Measurements from ENCODE around the gene SCN9A.
"Not testable (repeated sequence)": the region's sequence is repeated elsewhere in the genome, so short reads cannot be mapped to it uniquely, and the experiment has no call there.

Gene SCN9A

GRCh38 chr2:166375736-166376487 lies at the start of gene SCN9A:
Gene SCN9A (minus strand): TSS chr2:166375944. CDS start chr2:166311756, 64,188 bp downstream.
- peak; percentile 14 for DNase-seq

- no peak for DNase-seq
These were observed 49.1 kb upstream of the SCN9A start for GRCh38 chr2:166424841-166425240.

GRCh38 chr2:166419616-166419934 lies 43.8 kb upstream of the SCN9A start:
- DNase-seq, result no peak

GRCh38 chr2:166418853-166419615 lies 43.3 kb upstream of the SCN9A start:
- DNase-seq, result no peak

- no peak for DNase-seq
These were observed 41.9 kb upstream of the SCN9A start for GRCh38 chr2:166417669-166418068.

- DNase-seq, result no peak
These were observed 37.5 kb upstream of the SCN9A start for GRCh38 chr2:166413255-166413654.

GRCh38 chr2:166411473-166412230 lies 35.9 kb upstream of the SCN9A start:
- DNase-seq, result no peak

- DNase-seq, result no peak
These were observed 35.2 kb upstream of the SCN9A start for GRCh38 chr2:166410828-166411472.

- DNase-seq, result not testable (repeated sequence)
These were observed 32.0 kb upstream of the SCN9A start for GRCh38 chr2:166407746-166408145.

- DNase-seq, result no peak
These were observed 30.6 kb upstream of the SCN9A start for GRCh38 chr2:166406374-166406773.

GRCh38 chr2:166405569-166405926 lies 29.8 kb upstream of the SCN9A start:
- DNase-seq, result no peak

- DNase-seq, result no peak
These were observed 29.3 kb upstream of the SCN9A start for GRCh38 chr2:166404831-166405568.

- DNase-seq, result no peak
These were observed 18.5 kb upstream of the SCN9A start for GRCh38 chr2:166394245-166394644.

GRCh38 chr2:166393008-166393407 lies 17.3 kb upstream of the SCN9A start:
- DNase-seq, result no peak

- no peak for DNase-seq
These were observed 12.8 kb upstream of the SCN9A start for GRCh38 chr2:166388481-166389070.

- DNase-seq, result no peak
These were observed 9.6 kb upstream of the SCN9A start for GRCh38 chr2:166385313-166385712.

GRCh38 chr2:166384774-166385173 lies 9.0 kb upstream of the SCN9A start:
- DNase-seq, result no peak

GRCh38 chr2:166382448-166382847 lies 6.7 kb upstream of the SCN9A start:
- no peak for DNase-seq

GRCh38 chr2:166380615-166381014 lies 4.9 kb upstream of the SCN9A start:
- no peak for DNase-seq

GRCh38 chr2:166376873-166377272 lies 1.1 kb upstream of the SCN9A start:
- DNase-seq, result no peak

- no peak for DNase-seq
These were observed 714 bp upstream of the SCN9A start for GRCh38 chr2:166376488-166376828.

- no peak for DNase-seq
These were observed 479 bp downstream of the SCN9A start for GRCh38 chr2:166375195-166375735.

Measured in cortex of kidney (tissue), 1 donor.